Measurements from ENCODE around the gene CCNB1. TPM values are rescaled to one million over a fixed set of nuclear protein-coding genes. Genes with fewer than 3 reads are reported as not detected.
"Not testable (repeated sequence)": the region's sequence is repeated elsewhere in the genome, so short reads cannot be mapped to it uniquely, and the experiment has no call there.

Gene CCNB1
- total RNA-seq, 1 donor from 2014 or later = 6.3 TPM

GRCh38 chr5:69136293-69136692 is 30.7 kb upstream of the CCNB1 start:
- H3K36me3 ChIP-seq (ENCODE audit: control insufficient read depth, insufficient read depth, low read length) = no peaks in the 10 kb centered on the region
- DNase-seq (ENCODE audit: low read depth) (no peak), FAIRE-seq (no peak)
- H3K4me3 ChIP-seq (ENCODE audit: low read depth, low read length) = no peak overlapping the region
- TF ChIP-seq CTCF (IDR thresholded peaks at IDR 0.05; ENCODE audit: insufficient read depth, low read length, severe bottlenecking) = no peak
- H3K27me3 ChIP-seq (ENCODE audit: control insufficient read depth, insufficient read depth, low read length) = no peaks in the 10 kb centered on the region

GRCh38 chr5:69137208-69137607 is 29.7 kb upstream of the CCNB1 start:
- not testable (repeated sequence) for H3K4me3 ChIP-seq (ENCODE audit: low read depth, low read length); DNase-seq (ENCODE audit: low read depth); H3K27me3 ChIP-seq (ENCODE audit: control insufficient read depth, insufficient read depth, low read length); H3K36me3 ChIP-seq (ENCODE audit: control insufficient read depth, insufficient read depth, low read length); FAIRE-seq

GRCh38 chr5:69137807-69138206 is 29.1 kb upstream of the CCNB1 start:
- no peak for TF ChIP-seq CTCF (IDR thresholded peaks at IDR 0.05; ENCODE audit: insufficient read depth, low read length, severe bottlenecking)
- no peak for FAIRE-seq
- no peaks in the 10 kb centered on the region for H3K36me3 ChIP-seq (ENCODE audit: control insufficient read depth, insufficient read depth, low read length)
- no peak overlapping the region for H3K4me3 ChIP-seq (ENCODE audit: low read depth, low read length)
- no peaks in the 10 kb centered on the region for H3K27me3 ChIP-seq (ENCODE audit: control insufficient read depth, insufficient read depth, low read length)
- no peak for DNase-seq (ENCODE audit: low read depth)

GRCh38 chr5:69138766-69139165 is 28.2 kb upstream of the CCNB1 start:
- FAIRE-seq (no peak), DNase-seq (ENCODE audit: low read depth) (no peak)
- Histone ChIP-seq H3K27me3 (ENCODE audit: control insufficient read depth, insufficient read depth, low read length) (no peaks in the 10 kb centered on the region), H3K4me3 (ENCODE audit: low read depth, low read length) (no peak overlapping the region), H3K36me3 (ENCODE audit: control insufficient read depth, insufficient read depth, low read length) (no peaks in the 10 kb centered on the region)
- TF ChIP-seq CTCF (IDR thresholded peaks at IDR 0.05; ENCODE audit: insufficient read depth, low read length, severe bottlenecking) = no peak

GRCh38 chr5:69140239-69140638 is 26.7 kb upstream of the CCNB1 start:
- not testable (repeated sequence) for FAIRE-seq; H3K4me3 ChIP-seq (ENCODE audit: low read depth, low read length)

GRCh38 chr5:69140827-69141226 is 26.1 kb upstream of the CCNB1 start:
- Histone ChIP-seq H3K4me3 (ENCODE audit: low read depth, low read length) (no peak overlapping the region), H3K36me3 (ENCODE audit: control insufficient read depth, insufficient read depth, low read length) (no peaks in the 10 kb centered on the region), H3K27me3 (ENCODE audit: control insufficient read depth, insufficient read depth, low read length) (no peaks in the 10 kb centered on the region)
- FAIRE-seq (no peak), DNase-seq (ENCODE audit: low read depth) (no peak)
- TF ChIP-seq CTCF (IDR thresholded peaks at IDR 0.05; ENCODE audit: insufficient read depth, low read length, severe bottlenecking) = no peak

More at GRCh38 chr5:69140239-69140638, 26.7 kb upstream of the CCNB1 start:
- H3K36me3 ChIP-seq (ENCODE audit: control insufficient read depth, insufficient read depth, low read length); H3K27me3 ChIP-seq (ENCODE audit: control insufficient read depth, insufficient read depth, low read length); DNase-seq (ENCODE audit: low read depth): not testable (repeated sequence)

GRCh38 chr5:69148576-69148975 is 18.4 kb upstream of the CCNB1 start:
- H3K36me3 ChIP-seq (ENCODE audit: control insufficient read depth, insufficient read depth, low read length); DNase-seq (ENCODE audit: low read depth); FAIRE-seq; H3K27me3 ChIP-seq (ENCODE audit: control insufficient read depth, insufficient read depth, low read length); H3K4me3 ChIP-seq (ENCODE audit: low read depth, low read length): not testable (repeated sequence)

All from bronchial epithelial cell (primary cell).